Kidney (tissue), 14 donors: ENCODE measurements around the gene ZFAND3. TPM values are rescaled to one million over a fixed set of nuclear protein-coding genes. Genes with fewer than 3 reads are reported as not detected.

Experiments
- DNase-seq, 5 donors: peaks; one replicate each; pipeline ENCODE4 v3.0.0-alpha.2; 2013 to 2020
- FAIRE-seq: peaks from 2 replicates; lab custom pipeline; 2012; peaks lifted over from hg19 to GRCh38; lab: Jason Lieb, UNC
- H3K27ac ChIP-seq, 2 donors: one replicate each; pipeline ENCODE4 v1.7.0; 2013; ENCODE audit warnings: low read depth in 2 of 2, low read length in 2 of 2, inconsistent platforms in 1 of 2
- H3K27me3 ChIP-seq: one replicate; pipeline ENCODE4 v1.7.1; 2013; ENCODE audit warnings: low read length, inconsistent platforms; ENCODE audit not compliant: control insufficient read depth, insufficient read depth
- H3K36me3 ChIP-seq, 3 donors: one replicate each; pipeline versions ENCODE4 v1.7.0 to v1.7.1; 2013; ENCODE audit warnings: low read length in 3 of 3, control low read depth in 1 of 3, inconsistent platforms in 1 of 3; ENCODE audit not compliant: insufficient read depth in 3 of 3, control insufficient read depth in 2 of 3
- H3K4me1 ChIP-seq, 3 donors: one replicate each; pipeline versions ENCODE4 v1.7.0 to v1.7.1; 2013; ENCODE audit warnings: low read length in 3 of 3, inconsistent platforms in 1 of 3, low read depth in 1 of 3; ENCODE audit not compliant: control insufficient read depth in 2 of 3, insufficient read depth in 2 of 3
- H3K4me3 ChIP-seq, 3 donors: one replicate each; pipeline versions ENCODE4 v1.7.0 to v1.8.1; 2013; ENCODE audit warnings: low read length in 3 of 3, control low read depth in 1 of 3, inconsistent platforms in 1 of 3
- H3K9ac ChIP-seq, 3 donors: one replicate each; pipeline versions ENCODE4 v1.7.0 to v1.7.1; 2013; ENCODE audit warnings: low read length in 3 of 3, control low read depth in 1 of 3, inconsistent platforms in 1 of 3
- H3K9me3 ChIP-seq, 3 donors: one replicate each; pipeline versions ENCODE4 v1.7.0 to v1.7.1; 2013; ENCODE audit warnings: low read length in 3 of 3, control low read depth in 1 of 3, inconsistent platforms in 1 of 3; ENCODE audit not compliant: control insufficient read depth in 2 of 3, insufficient read depth in 1 of 3
- intact Hi-C: fragments of 100-400 bp; cut with DNase I; formaldehyde crosslinking; loops from one replicate; pipeline ENCODE4 v1.11.1; 2022
- polyA plus RNA-seq: library from polyadenylated mRNA; stranded (reverse); fragments of 350-450 nt; fragmentation: Illumina TruSeq; extraction: RNeasy Lipid Tissue Mini Kit (QIAGEN cat#74804); gene quantifications from one replicate; pipeline ENCODE4 v1.2.3, GENCODE V29; 2014; ENCODE audit warnings: low read depth, low replicate concordance; ENCODE audit not compliant: insufficient read depth
- total RNA-seq: library from RNA; stranded (reverse); fragmentation: NEBNext Ultra II Directional; extraction: Animal tissue kit (Norgen Biotek cat#: 25700); gene quantifications from one replicate; pipeline ENCODE4 v1.2.1, GENCODE V29; 2021
- TF ChIP-seq, protein P1 (sequence below): IDR thresholded peaks from 3 replicates; pipeline ENCODE4 v1.5.1; 2012; ENCODE audit warnings: mild to moderate bottlenecking, moderate library complexity, borderline replicate concordance; ENCODE audit not compliant: insufficient read depth; ENCODE audit errors: extremely low read depth
- donor health status: control.
- donor health status: control.
- donor health status: control.
- donor health status: control.
- donor health status: control.
- donor health status: DM: yes; HTN: yes; CAD: no.
- donor health status: Normal renal cell carcinoma (clear cell type).

Gene ZFAND3
- total and polyA plus RNA-seq, 2 donors from 2014 or later, result 44.6 to 104 TPM

DNA sequence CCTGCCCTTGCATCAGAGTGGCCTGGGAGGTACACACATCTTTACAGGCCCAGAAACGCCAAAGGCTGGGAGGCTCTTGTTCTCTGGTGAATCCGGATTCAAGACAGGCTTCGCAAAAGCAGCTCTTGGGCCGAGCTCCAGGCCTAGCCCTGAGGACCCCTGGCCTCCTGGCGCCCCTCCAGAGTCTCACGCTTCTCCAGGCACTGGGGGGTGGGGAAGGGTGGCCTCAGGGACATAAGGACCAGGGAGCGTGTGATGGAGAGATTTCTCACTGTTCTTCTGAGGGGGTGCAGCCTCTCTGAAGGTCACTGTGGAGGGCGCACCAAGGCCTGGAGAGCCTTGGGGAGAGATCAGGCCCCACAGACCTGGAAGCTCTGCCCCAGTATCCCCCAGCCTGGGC is 349.2 kb downstream of the ZFAND3 start:
- Histone ChIP-seq H3K4me1 (peaks cover 0 to 16% (median 3%) of the 10 kb centered on the region in 3 donors), H3K9me3 (no peaks in the 10 kb centered on the region), H3K36me3 (no peaks in the 10 kb centered on the region), H3K9ac (no peak overlapping the region), H3K27me3 (no peaks in the 10 kb centered on the region), H3K27ac (no peak overlapping the region), H3K4me3 (no peak overlapping the region)
- DNase-seq (no peak), FAIRE-seq (no peak)
- TF ChIP-seq, protein P1, sequence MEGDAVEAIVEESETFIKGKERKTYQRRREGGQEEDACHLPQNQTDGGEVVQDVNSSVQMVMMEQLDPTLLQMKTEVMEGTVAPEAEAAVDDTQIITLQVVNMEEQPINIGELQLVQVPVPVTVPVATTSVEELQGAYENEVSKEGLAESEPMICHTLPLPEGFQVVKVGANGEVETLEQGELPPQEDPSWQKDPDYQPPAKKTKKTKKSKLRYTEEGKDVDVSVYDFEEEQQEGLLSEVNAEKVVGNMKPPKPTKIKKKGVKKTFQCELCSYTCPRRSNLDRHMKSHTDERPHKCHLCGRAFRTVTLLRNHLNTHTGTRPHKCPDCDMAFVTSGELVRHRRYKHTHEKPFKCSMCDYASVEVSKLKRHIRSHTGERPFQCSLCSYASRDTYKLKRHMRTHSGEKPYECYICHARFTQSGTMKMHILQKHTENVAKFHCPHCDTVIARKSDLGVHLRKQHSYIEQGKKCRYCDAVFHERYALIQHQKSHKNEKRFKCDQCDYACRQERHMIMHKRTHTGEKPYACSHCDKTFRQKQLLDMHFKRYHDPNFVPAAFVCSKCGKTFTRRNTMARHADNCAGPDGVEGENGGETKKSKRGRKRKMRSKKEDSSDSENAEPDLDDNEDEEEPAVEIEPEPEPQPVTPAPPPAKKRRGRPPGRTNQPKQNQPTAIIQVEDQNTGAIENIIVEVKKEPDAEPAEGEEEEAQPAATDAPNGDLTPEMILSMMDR, result no peak
- intact Hi-C loops, result no loop called here

- peaks cover 0 to 9% (median 3%) of the 10 kb centered on the region in 3 donors for H3K4me1 ChIP-seq
- H3K27ac ChIP-seq, result peak overlapping the region in 1 of 2 donors; percentile 32
- TF ChIP-seq, protein P1, result no peak
- no peaks in the 10 kb centered on the region for H3K27me3 ChIP-seq
- intact Hi-C loops, result no loop called here
- H3K9ac ChIP-seq, result no peak overlapping the region
- no peak overlapping the region for H3K4me3 ChIP-seq
- H3K9me3 ChIP-seq, result no peaks in the 10 kb centered on the region
- FAIRE-seq (no peak), DNase-seq (no peak)
- H3K36me3 ChIP-seq, result no peaks in the 10 kb centered on the region
Measured at GRCh38 chr6:38169221-38169976, 349.9 kb downstream of the ZFAND3 start.

DNA sequence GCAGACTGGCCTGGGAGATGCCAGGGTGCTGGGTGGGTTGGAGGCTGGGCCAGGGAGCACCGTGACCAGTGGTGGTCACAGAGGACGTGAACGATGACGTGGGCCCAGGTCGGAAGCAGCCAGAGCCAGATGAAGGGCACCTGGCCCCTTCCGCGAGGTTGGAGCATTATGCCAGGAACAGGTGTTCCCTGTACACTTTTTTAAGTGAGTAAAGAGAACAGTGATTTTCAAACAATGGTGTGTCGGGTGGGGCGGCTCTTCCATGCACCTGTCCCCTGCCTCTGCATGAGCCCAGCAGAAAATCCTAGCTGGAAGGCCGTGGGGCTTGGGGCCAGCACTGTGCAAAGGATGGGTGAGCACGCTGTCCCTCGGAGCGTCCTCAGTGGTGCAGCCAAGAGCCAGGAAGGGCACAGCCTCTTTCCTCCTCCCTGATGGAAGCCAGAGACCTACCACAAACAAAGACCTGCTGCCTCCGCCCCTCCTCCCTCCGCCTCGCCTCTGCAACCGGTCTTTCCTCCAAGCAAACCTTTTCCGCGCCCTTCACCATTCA is 350.5 kb downstream of the ZFAND3 start:
- Histone ChIP-seq H3K36me3 (no peaks in the 10 kb centered on the region), H3K27ac (peak overlapping the region in 1 of 2 donors; percentile 32), H3K4me1 (peaks cover 0 to 9% (median 3%) of the 10 kb centered on the region in 3 donors), H3K9me3 (no peaks in the 10 kb centered on the region), H3K4me3 (no peak overlapping the region), H3K9ac (no peak overlapping the region), H3K27me3 (no peaks in the 10 kb centered on the region)
- FAIRE-seq, result no peak
- no peak for DNase-seq
- TF ChIP-seq, protein P1, result no peak
- intact Hi-C loops, result no loop called here
